GM21528 (cell line): ENCODE measurements around the gene KMT5C.

Source experiments
- ATAC-seq: cut with Tn5 transposase; IDR thresholded peaks from one replicate; pipeline ENCODE4 v1.9.1; 2021; ENCODE audit warnings: mild to moderate bottlenecking, moderate library complexity; ENCODE audit not compliant: unreplicated experiment, low FRiP score

KMT5C gene

GRCh38 chr19:55339105-55339888 lies at the start of gene KMT5C:
Gene KMT5C (plus strand): TSS chr19:55339876. CDS start chr19:55341937, 2,061 bp downstream.
- peak; percentile 86 for ATAC-seq

GRCh38 chr19:55297267-55297666 lies 42.4 kb upstream of the KMT5C start:
- ATAC-seq = no peak

- ATAC-seq = no peak
Observed at GRCh38 chr19:55299991-55300390, 39.7 kb upstream of the KMT5C start.

GRCh38 chr19:55300886-55301458 lies 38.7 kb upstream of the KMT5C start:
- ATAC-seq = no peak

- ATAC-seq = no peak
Observed at GRCh38 chr19:55301459-55302317, 38.0 kb upstream of the KMT5C start.

- no peak for ATAC-seq
Observed at GRCh38 chr19:55302318-55302703, 37.4 kb upstream of the KMT5C start.

- ATAC-seq = no peak
Observed at GRCh38 chr19:55303477-55303876, 36.2 kb upstream of the KMT5C start.

- no peak for ATAC-seq
Observed at GRCh38 chr19:55304279-55304978, 35.2 kb upstream of the KMT5C start.

GRCh38 chr19:55304980-55305379 lies 34.7 kb upstream of the KMT5C start:
- no peak for ATAC-seq

- no peak for ATAC-seq
Observed at GRCh38 chr19:55305491-55305890, 34.2 kb upstream of the KMT5C start.

GRCh38 chr19:55305983-55306562 lies 33.6 kb upstream of the KMT5C start:
- no peak for ATAC-seq

- no peak for ATAC-seq
Observed at GRCh38 chr19:55306712-55307111, 33.0 kb upstream of the KMT5C start.

- no peak for ATAC-seq
Observed at GRCh38 chr19:55308281-55308680, 31.4 kb upstream of the KMT5C start.

GRCh38 chr19:55309448-55309847 lies 30.2 kb upstream of the KMT5C start:
- no peak for ATAC-seq

- ATAC-seq = no peak
Observed at GRCh38 chr19:55310498-55310897, 29.2 kb upstream of the KMT5C start.

GRCh38 chr19:55311397-55311796 lies 28.3 kb upstream of the KMT5C start:
- no peak for ATAC-seq

- ATAC-seq = no peak
Observed at GRCh38 chr19:55311797-55312196, 27.9 kb upstream of the KMT5C start.

GRCh38 chr19:55312621-55313512 lies 26.8 kb upstream of the KMT5C start:
- no peak for ATAC-seq

GRCh38 chr19:55314396-55314795 lies 25.3 kb upstream of the KMT5C start:
- ATAC-seq = no peak
